Fibroblast of lung (primary cell): Measurements from ENCODE around the gene CACFD1. TPM values are rescaled to one million over a fixed set of nuclear protein-coding genes. Genes with fewer than 3 reads are reported as not detected.

ENCODE experiments used
- DNase-seq, 2 donors: peaks; one replicate each; pipeline versions ENCODE4 v3.0.0 to v3.0.0-alpha.2; 2010; ENCODE audit warnings: low read depth in 2 of 2
- H2AFZ ChIP-seq: 2 replicates; pipeline ENCODE4 v1.5.1; 2012; ENCODE audit warnings: low read length, control low read depth, inconsistent platforms
- H3K27ac ChIP-seq: 2 replicates; pipeline ENCODE4 v1.5.1; 2011; ENCODE audit warnings: low read length, control low read depth; ENCODE audit not compliant: insufficient read depth
- H3K27me3 ChIP-seq: 2 replicates; pipeline ENCODE4 v1.5.1; 2011; ENCODE audit warnings: mild to moderate bottlenecking, low read length; ENCODE audit not compliant: control insufficient read depth, insufficient read depth
- H3K36me3 ChIP-seq: 2 replicates; pipeline ENCODE4 v1.5.1; 2011; ENCODE audit warnings: low read length; ENCODE audit not compliant: control insufficient read depth, insufficient read depth
- H3K4me1 ChIP-seq: 2 replicates; pipeline ENCODE4 v1.5.1; 2011; ENCODE audit warnings: low read length; ENCODE audit not compliant: control insufficient read depth, insufficient read depth; ENCODE audit errors: extremely low read depth
- H3K4me2 ChIP-seq: 2 replicates; pipeline ENCODE4 v1.5.1; 2011; ENCODE audit warnings: low read length, control low read depth; ENCODE audit not compliant: insufficient read depth; ENCODE audit errors: extremely low read depth
- H3K4me3 ChIP-seq, 4 experiments: fragments of 200-600 bp in 1 of 4; sonication (generic) in 1 of 4; replicated peaks in 1 of 4; 2 replicates each; pipeline ENCODE4 v1.5.1; 2011 to 2016; ENCODE audit warnings: low read length in 4 of 4, low read depth in 3 of 4, mild to moderate bottlenecking in 3 of 4, control low read depth in 2 of 4, inconsistent platforms in 1 of 4, mixed read lengths in 1 of 4; ENCODE audit not compliant: insufficient read depth in 1 of 4; ENCODE audit errors: control extremely low read depth in 1 of 4
- H3K79me2 ChIP-seq: 2 replicates; pipeline ENCODE4 v1.5.1; 2012; ENCODE audit warnings: mild to moderate bottlenecking, low read length, inconsistent platforms; ENCODE audit not compliant: control insufficient read depth, insufficient read depth
- H3K9ac ChIP-seq: 2 replicates; pipeline ENCODE4 v1.5.1; 2011; ENCODE audit warnings: mild to moderate bottlenecking, low read length, control low read depth; ENCODE audit not compliant: insufficient read depth
- H3K9me3 ChIP-seq: 2 replicates; pipeline ENCODE4 v1.5.1; 2012; ENCODE audit warnings: low read depth, low read length; ENCODE audit not compliant: control insufficient read depth, insufficient read depth
- H4K20me1 ChIP-seq: 2 replicates; pipeline ENCODE4 v1.5.1; 2011; ENCODE audit warnings: low read length; ENCODE audit not compliant: control insufficient read depth, insufficient read depth; ENCODE audit errors: extremely low read depth
- EZH2 ChIP-seq: IDR thresholded peaks from 2 replicates; pipeline ENCODE4 v1.5.1; 2012; ENCODE audit warnings: low read length, control low read depth, mild to moderate bottlenecking; ENCODE audit errors: missing control alignments
- polyA plus RNA-seq, 2 donors: library from polyadenylated mRNA; depleted of rRNA in 1 of 2; stranded (reverse) in 1 of 2; unstranded in 1 of 2; fragments of >200 nt; gene quantifications; 2 replicates each; pipeline ENCODE4 v1.2.1, GENCODE V29; 2011 to 2012; ENCODE audit warnings: missing spikeins in 1 of 2
- total RNA-seq: library from RNA; depleted of rRNA; stranded (reverse); fragments of >200 nt; gene quantifications from 2 replicates; pipeline ENCODE4 v1.2.1, GENCODE V29; 2014
- TF ChIP-seq, protein P1 (sequence below), 2 donors: IDR thresholded peaks in 1 of 2; conservative IDR thresholded peaks in 1 of 2; 1 replicate in 1 of 2; 2 replicates in 1 of 2; pipeline ENCODE4 v1.5.1; 2011 to 2012; ENCODE audit warnings: low read length in 2 of 2, control low read depth in 1 of 2, inconsistent platforms in 1 of 2, low read depth in 1 of 2, mild to moderate bottlenecking in 1 of 2

Gene CACFD1
- total and polyA plus RNA-seq, 2 donors (not counting 1 experiment from before 2014, with no cell fraction given) = 4.7 to 9.1 TPM

DNA sequence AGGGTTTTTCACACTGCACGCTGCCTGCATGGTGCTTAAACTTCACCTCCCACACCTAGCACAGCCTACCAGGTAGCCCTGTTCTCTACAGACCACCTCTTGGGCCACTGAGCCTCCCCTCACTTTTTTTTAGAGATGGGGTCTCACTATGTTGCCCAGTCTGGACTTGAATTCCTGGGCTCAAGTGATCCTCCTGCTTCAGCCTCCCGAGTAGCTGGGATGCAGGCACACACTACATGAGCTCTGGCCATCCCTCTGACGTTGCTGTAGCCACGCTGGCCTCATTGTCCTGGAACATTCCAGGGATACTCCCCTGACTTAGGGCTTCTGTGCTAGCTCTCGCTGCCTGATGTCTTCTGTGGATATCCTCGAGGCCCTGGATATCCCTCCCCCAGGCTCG, 7.2 kb upstream of the CACFD1 start:
- no peaks in the 10 kb centered on the region for H3K9me3 ChIP-seq
- no peak overlapping the region for H3K4me2 ChIP-seq
- H3K27me3 ChIP-seq = no peaks in the 10 kb centered on the region
- no peak for DNase-seq
- no peak for TF ChIP-seq EZH2
- TF ChIP-seq, protein P1, sequence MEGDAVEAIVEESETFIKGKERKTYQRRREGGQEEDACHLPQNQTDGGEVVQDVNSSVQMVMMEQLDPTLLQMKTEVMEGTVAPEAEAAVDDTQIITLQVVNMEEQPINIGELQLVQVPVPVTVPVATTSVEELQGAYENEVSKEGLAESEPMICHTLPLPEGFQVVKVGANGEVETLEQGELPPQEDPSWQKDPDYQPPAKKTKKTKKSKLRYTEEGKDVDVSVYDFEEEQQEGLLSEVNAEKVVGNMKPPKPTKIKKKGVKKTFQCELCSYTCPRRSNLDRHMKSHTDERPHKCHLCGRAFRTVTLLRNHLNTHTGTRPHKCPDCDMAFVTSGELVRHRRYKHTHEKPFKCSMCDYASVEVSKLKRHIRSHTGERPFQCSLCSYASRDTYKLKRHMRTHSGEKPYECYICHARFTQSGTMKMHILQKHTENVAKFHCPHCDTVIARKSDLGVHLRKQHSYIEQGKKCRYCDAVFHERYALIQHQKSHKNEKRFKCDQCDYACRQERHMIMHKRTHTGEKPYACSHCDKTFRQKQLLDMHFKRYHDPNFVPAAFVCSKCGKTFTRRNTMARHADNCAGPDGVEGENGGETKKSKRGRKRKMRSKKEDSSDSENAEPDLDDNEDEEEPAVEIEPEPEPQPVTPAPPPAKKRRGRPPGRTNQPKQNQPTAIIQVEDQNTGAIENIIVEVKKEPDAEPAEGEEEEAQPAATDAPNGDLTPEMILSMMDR (conservative IDR thresholded peaks at IDR 0.05 in 1 of 2, IDR thresholded peaks at IDR 0.05 in 1 of 2; ENCODE audit: low read depth in 1 of 2, low read length in 2 of 2) = no peak
- no peaks in the 10 kb centered on the region for H3K4me1 ChIP-seq
- H4K20me1 ChIP-seq = no peaks in the 10 kb centered on the region
- H3K36me3 ChIP-seq = no peaks in the 10 kb centered on the region
- H3K79me2 ChIP-seq = no peaks in the 10 kb centered on the region
- no peak overlapping the region for H3K4me3 ChIP-seq
- H2AFZ ChIP-seq = no peak overlapping the region
- no peak overlapping the region for H3K9ac ChIP-seq
- no peak overlapping the region for H3K27ac ChIP-seq

- no peaks in the 10 kb centered on the region for H3K79me2 ChIP-seq
- no peak for TF ChIP-seq EZH2
- TF ChIP-seq, protein P1 (conservative IDR thresholded peaks at IDR 0.05 in 1 of 2, IDR thresholded peaks at IDR 0.05 in 1 of 2; ENCODE audit: low read depth in 1 of 2, low read length in 2 of 2) = no peak
- H2AFZ ChIP-seq = no peak overlapping the region
- no peak overlapping the region for H3K27ac ChIP-seq
- no peaks in the 10 kb centered on the region for H3K9me3 ChIP-seq
- no peaks in the 10 kb centered on the region for H4K20me1 ChIP-seq
- H3K4me2 ChIP-seq = no peak overlapping the region
- H3K4me1 ChIP-seq = no peaks in the 10 kb centered on the region
- H3K36me3 ChIP-seq = no peaks in the 10 kb centered on the region
- H3K4me3 ChIP-seq = no peak overlapping the region
- H3K9ac ChIP-seq = no peak overlapping the region
- H3K27me3 ChIP-seq = no peaks in the 10 kb centered on the region
- no peak for DNase-seq
These were observed 6.1 kb upstream of the CACFD1 start for GRCh38 chr9:133453651-133454050.

GRCh38 chr9:133454325-133454724, 5.5 kb upstream of the CACFD1 start:
- Histone ChIP-seq H3K27me3 (no peaks in the 10 kb centered on the region), H3K4me2 (no peak overlapping the region), H3K9me3 (no peaks in the 10 kb centered on the region), H3K4me1 (no peaks in the 10 kb centered on the region), H3K27ac (no peak overlapping the region), H3K4me3 (no peak overlapping the region), H3K36me3 (no peaks in the 10 kb centered on the region), H3K9ac (no peak overlapping the region), H2AFZ (no peak overlapping the region), H4K20me1 (no peaks in the 10 kb centered on the region), H3K79me2 (no peaks in the 10 kb centered on the region)
- TF ChIP-seq EZH2 = no peak
- TF ChIP-seq, protein P1 (conservative IDR thresholded peaks at IDR 0.05 in 1 of 2, IDR thresholded peaks at IDR 0.05 in 1 of 2; ENCODE audit: low read depth in 1 of 2, low read length in 2 of 2) = no peak
- DNase-seq = no peak
